Endothelial cell of umbilical vein (primary cell): Measurements from ENCODE around the gene KRTAP4-8. TPM values are rescaled to one million over a fixed set of nuclear protein-coding genes. Genes with fewer than 3 reads are reported as not detected.
"Not testable (repeated sequence)": the region's sequence is repeated elsewhere in the genome, so short reads cannot be mapped to it uniquely, and the experiment has no call there.

Experiments
- BruUV-seq: library from RNA; stranded (reverse); fragments of 400-500 nt; replicated peaks from 2 replicates; lab custom pipeline; 2021; lab: Mats Ljungman, UMichigan
- CTCF ChIA-PET: fragments of 300-600, 350-600 bp; sonication (Branson Sonifier 250); formaldehyde crosslinking; loops from one replicate; lab custom pipeline; 2021; ENCODE audit warnings: antibody characterized with exemption, inconsistent platforms; lab: Charles Lee
- POLR2A ChIA-PET: fragments of 300-600, 350-600 bp; sonication (Branson Sonifier 250); formaldehyde crosslinking; loops from one replicate; lab custom pipeline; 2021; ENCODE audit warnings: antibody characterized with exemption, inconsistent platforms; lab: Charles Lee
- DNase-seq: peaks from one replicate; pipeline ENCODE4 v3.0.0-alpha.2; 2011; ENCODE audit warnings: low read depth, low spot score
- FAIRE-seq: peaks from 2 replicates; lab custom pipeline; 2011; peaks lifted over from hg19 to GRCh38; lab: Jason Lieb, UNC
- H2AFZ ChIP-seq: 2 replicates; pipeline ENCODE4 v1.6.0; 2012; ENCODE audit warnings: low read depth, low read length, control low read depth, inconsistent platforms
- H3K27ac ChIP-seq: 2 replicates; pipeline ENCODE4 v1.5.1; 2011; ENCODE audit warnings: low read depth, mild to moderate bottlenecking, control low read depth, low read length, moderate library complexity; ENCODE audit not compliant: insufficient read depth
- H3K27me3 ChIP-seq, 2 experiments: 2 replicates each; pipeline versions ENCODE4 v1.6.0 to v1.6.1; 2011; ENCODE audit warnings: low read length in 2 of 2, mixed read lengths in 1 of 2; ENCODE audit not compliant: control insufficient read depth in 2 of 2, insufficient read depth in 2 of 2
- H3K36me3 ChIP-seq, 2 experiments: 2 replicates in 1 of 2; 3 replicates in 1 of 2; pipeline ENCODE4 v1.5.1; 2011; ENCODE audit warnings: low read length in 2 of 2, mild to moderate bottlenecking in 1 of 2, moderate library complexity in 1 of 2; ENCODE audit not compliant: control insufficient read depth in 2 of 2, insufficient read depth in 2 of 2; ENCODE audit errors: extremely low read depth in 1 of 2
- H3K4me1 ChIP-seq: 3 replicates; pipeline ENCODE4 v1.5.1; 2011; ENCODE audit warnings: mild to moderate bottlenecking, low read length; ENCODE audit not compliant: control insufficient read depth, insufficient read depth; ENCODE audit errors: extremely low read depth
- H3K4me2 ChIP-seq: 2 replicates; pipeline ENCODE4 v1.6.1; 2011; ENCODE audit warnings: low read length, control low read depth, mixed read lengths; ENCODE audit not compliant: insufficient read depth
- H3K4me3 ChIP-seq, 3 experiments: fragments of 200-600 bp in 1 of 3; sonication (generic), shearing (Covaris generic) in 1 of 3; replicated peaks in 1 of 3; 2 replicates each; pipeline ENCODE4 v1.5.1; 2011 to 2016; ENCODE audit warnings: control low read depth in 3 of 3, low read length in 3 of 3, mild to moderate bottlenecking in 2 of 3, inconsistent platforms in 1 of 3, low read depth in 1 of 3, moderate library complexity in 1 of 3; ENCODE audit not compliant: insufficient read depth in 1 of 3
- H3K79me2 ChIP-seq: 2 replicates; pipeline ENCODE4 v1.6.0; 2012; ENCODE audit warnings: low read length, inconsistent platforms; ENCODE audit not compliant: control insufficient read depth, insufficient read depth
- H3K9ac ChIP-seq: replicated peaks from 2 replicates; pipeline ENCODE3; 2011; ENCODE audit warnings: low read length, control low read depth; ENCODE audit not compliant: insufficient read depth; ENCODE audit errors: extremely low read depth
- H3K9me1 ChIP-seq: replicated peaks from 3 replicates; pipeline ENCODE4 v1.6.0; 2011; ENCODE audit warnings: mild to moderate bottlenecking, low read length; ENCODE audit not compliant: control insufficient read depth, insufficient read depth; ENCODE audit errors: extremely low read depth
- H3K9me3 ChIP-seq: replicated peaks from 2 replicates; pipeline ENCODE4 v1.5.1; 2012; ENCODE audit warnings: low read length, inconsistent platforms; ENCODE audit not compliant: control insufficient read depth, insufficient read depth
- H4K20me1 ChIP-seq: replicated peaks from 2 replicates; pipeline ENCODE3; 2011; ENCODE audit warnings: mild to moderate bottlenecking, low read length; ENCODE audit not compliant: control insufficient read depth, insufficient read depth; ENCODE audit errors: extremely low read depth
- CTCF ChIP-seq, 2 donors: IDR thresholded peaks; 1 replicate in 1 of 2; 2 replicates in 1 of 2; pipeline ENCODE4 v1.5.1; 2011; ENCODE audit warnings: low read length in 2 of 2, mild to moderate bottlenecking in 2 of 2, moderate library complexity in 2 of 2, control low read depth in 1 of 2, inconsistent platforms in 1 of 2, low read depth in 1 of 2; ENCODE audit not compliant: insufficient read depth in 1 of 2; ENCODE audit errors: extremely low read depth in 1 of 2
- EZH2 ChIP-seq: IDR thresholded peaks from 2 replicates; pipeline ENCODE4 v1.6.1; 2012; ENCODE audit warnings: borderline replicate concordance, low read depth, mild to moderate bottlenecking, moderate library complexity, low read length, inconsistent platforms; ENCODE audit not compliant: severe bottlenecking
- FOS ChIP-seq: IDR thresholded peaks from 2 replicates; pipeline ENCODE4 v1.6.1; 2011; ENCODE audit warnings: mild to moderate bottlenecking, low read length, moderate library complexity, borderline replicate concordance; ENCODE audit not compliant: insufficient read depth
- GATA2 ChIP-seq: IDR thresholded peaks from 2 replicates; pipeline ENCODE4 v1.7.0; 2011; ENCODE audit warnings: low read depth, mild to moderate bottlenecking, moderate library complexity, mixed read lengths, low read length; ENCODE audit not compliant: insufficient read length, insufficient read depth
- JUN ChIP-seq: IDR thresholded peaks from 2 replicates; pipeline ENCODE4 v1.6.1; 2011; ENCODE audit warnings: borderline replicate concordance, low read depth; ENCODE audit not compliant: insufficient read length, insufficient read depth
- MAX ChIP-seq: IDR thresholded peaks from 2 replicates; pipeline ENCODE4 v1.6.1; 2011; ENCODE audit not compliant: insufficient read depth, insufficient read length
- MYC ChIP-seq: IDR thresholded peaks from one replicate; pipeline ENCODE4 v1.6.1; 2011; ENCODE audit warnings: mild to moderate bottlenecking, low read depth, low read length
- POLR2A ChIP-seq: IDR thresholded peaks from 2 replicates; pipeline ENCODE4 v1.6.1; 2012; ENCODE audit warnings: low read depth, mild to moderate bottlenecking, control low read depth, low read length
- POLR2AphosphoS5 ChIP-seq: IDR thresholded peaks from 2 replicates; pipeline ENCODE4 v1.6.1; 2012; ENCODE audit warnings: low read depth, mild to moderate bottlenecking, control low read depth, low read length, moderate library complexity; ENCODE audit not compliant: insufficient read depth
- dilution Hi-C: fragments of 300-500 bp; cut with MboI; formaldehyde crosslinking; loops from one replicate; pipeline ENCODE4 v1.15.0; 2019; ENCODE audit warnings: low sequenced_read_pairs; ENCODE audit not compliant: extremely low pct_ligation_motif_present
- intact Hi-C: fragments of 100-400 bp; cut with micrococcal nuclease; formaldehyde crosslinking; loops from one replicate; pipeline ENCODE4 v1.10.0; 2022
- polyA plus RNA-seq, 4 experiments: library from polyadenylated mRNA; depleted of rRNA in 3 of 4; stranded (reverse) in 3 of 4; unstranded in 1 of 4; fragments of >200 nt; gene quantifications; 2 replicates each; pipeline versions ENCODE4 v1.2.1 to v1.2.3, GENCODE V29; 2011 to 2012; ENCODE audit warnings: missing spikeins in 1 of 4
- total RNA-seq: library from RNA; stranded (reverse); gene quantifications from 2 replicates; pipeline ENCODE4 v1.2.3, GENCODE V29; 2021

Gene KRTAP4-8
- total and polyA plus RNA-seq, 2 donors (not counting 3 experiments of a cell fraction or from before 2014, with no cell fraction given), result not detected

GRCh38 chr17:41140360-41141131 is 42.6 kb upstream of the KRTAP4-8 start, which contains the start of gene KRTAP4-6:
Gene KRTAP4-6 (minus strand): TSS chr17:41140544. CDS start chr17:41140487, 57 bp downstream.
- Histone ChIP-seq H2AFZ (no peak within 1 kb of the TSS), H3K79me2 (no peaks in the 10 kb centered on the region), H3K9me3 (no peaks in the 10 kb centered on the region), H3K4me2 (no peak within 1 kb of the TSS), H3K27ac (no peak within 1 kb of the TSS), H3K36me3 (no peaks in the 10 kb centered on the region), H3K9ac (no peak within 1 kb of the TSS), H3K4me3 (no peak within 1 kb of the TSS), H4K20me1 (no peaks in the 10 kb centered on the region), H3K4me1 (no peaks in the 10 kb centered on the region), H3K9me1 (no peaks in the 10 kb centered on the region), H3K27me3 (no peaks in the 10 kb centered on the region)
- no peak for TF ChIP-seq JUN
- no peak for TF ChIP-seq POLR2AphosphoS5
- TF ChIP-seq POLR2A, result no peak
- no peak for TF ChIP-seq EZH2
- TF ChIP-seq MYC, result no peak
- no peak for TF ChIP-seq CTCF (IDR thresholded peaks at IDR 0.05; ENCODE audit: extremely low read depth in 1 of 2, insufficient read depth in 1 of 2, low read depth in 1 of 2, low read length in 2 of 2)
- no peak for TF ChIP-seq FOS
- TF ChIP-seq GATA2, result no peak
- TF ChIP-seq MAX, result no peak
- FAIRE-seq (no peak), DNase-seq (no peak)
- no TSS peak for BruUV-seq
- dilution Hi-C loops (no loop called here), intact Hi-C loops (no loop called here)
- POLR2A ChIA-PET, result no interaction called here
- CTCF ChIA-PET, result no interaction called here

GRCh38 chr17:41139865-41140264 is 41.9 kb upstream of the KRTAP4-8 start:
- H3K4me3 ChIP-seq, CTCF ChIA-PET, POLR2A ChIA-PET, BruUV-seq, H3K4me1 ChIP-seq, dilution Hi-C loops, H3K27ac ChIP-seq, H3K27me3 ChIP-seq, H3K9ac ChIP-seq, DNase-seq, intact Hi-C loops, H3K4me2 ChIP-seq, H3K79me2 ChIP-seq, H3K9me1 ChIP-seq, FAIRE-seq, H4K20me1 ChIP-seq, H2AFZ ChIP-seq, H3K36me3 ChIP-seq, H3K9me3 ChIP-seq: not testable (repeated sequence)
